GM12874 (cell line): ENCODE measurements around the gene CALR3.

Experiments used
- TF ChIP-seq, protein P1 (sequence below): IDR thresholded peaks from 2 replicates; pipeline ENCODE4 v1.5.1; 2011; ENCODE audit warnings: low read depth, mild to moderate bottlenecking, control low read depth, low read length, moderate library complexity; ENCODE audit not compliant: insufficient read depth

Gene CALR3

DNA sequence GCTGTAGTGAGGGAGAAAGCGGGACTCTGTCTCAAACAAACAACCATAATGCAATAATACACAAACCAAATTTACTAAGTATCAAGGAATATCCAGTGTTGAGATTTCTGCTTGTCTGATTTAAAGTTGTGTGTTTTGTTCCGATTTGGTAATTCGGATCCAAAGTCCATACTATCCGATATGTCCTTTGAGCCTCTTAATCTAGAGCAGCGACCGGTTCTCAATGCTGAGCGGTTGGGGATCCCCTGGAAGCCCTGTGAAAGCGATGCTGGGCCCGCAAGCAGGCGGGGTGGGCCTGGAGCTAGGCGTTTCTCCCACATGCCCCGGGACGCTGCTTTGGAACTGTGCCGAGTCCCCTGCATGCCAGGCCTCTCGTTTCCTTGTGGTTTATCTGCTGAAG lies 20.4 kb upstream of the CALR3 start:
- TF ChIP-seq, protein P1, sequence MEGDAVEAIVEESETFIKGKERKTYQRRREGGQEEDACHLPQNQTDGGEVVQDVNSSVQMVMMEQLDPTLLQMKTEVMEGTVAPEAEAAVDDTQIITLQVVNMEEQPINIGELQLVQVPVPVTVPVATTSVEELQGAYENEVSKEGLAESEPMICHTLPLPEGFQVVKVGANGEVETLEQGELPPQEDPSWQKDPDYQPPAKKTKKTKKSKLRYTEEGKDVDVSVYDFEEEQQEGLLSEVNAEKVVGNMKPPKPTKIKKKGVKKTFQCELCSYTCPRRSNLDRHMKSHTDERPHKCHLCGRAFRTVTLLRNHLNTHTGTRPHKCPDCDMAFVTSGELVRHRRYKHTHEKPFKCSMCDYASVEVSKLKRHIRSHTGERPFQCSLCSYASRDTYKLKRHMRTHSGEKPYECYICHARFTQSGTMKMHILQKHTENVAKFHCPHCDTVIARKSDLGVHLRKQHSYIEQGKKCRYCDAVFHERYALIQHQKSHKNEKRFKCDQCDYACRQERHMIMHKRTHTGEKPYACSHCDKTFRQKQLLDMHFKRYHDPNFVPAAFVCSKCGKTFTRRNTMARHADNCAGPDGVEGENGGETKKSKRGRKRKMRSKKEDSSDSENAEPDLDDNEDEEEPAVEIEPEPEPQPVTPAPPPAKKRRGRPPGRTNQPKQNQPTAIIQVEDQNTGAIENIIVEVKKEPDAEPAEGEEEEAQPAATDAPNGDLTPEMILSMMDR, result no peak

DNA sequence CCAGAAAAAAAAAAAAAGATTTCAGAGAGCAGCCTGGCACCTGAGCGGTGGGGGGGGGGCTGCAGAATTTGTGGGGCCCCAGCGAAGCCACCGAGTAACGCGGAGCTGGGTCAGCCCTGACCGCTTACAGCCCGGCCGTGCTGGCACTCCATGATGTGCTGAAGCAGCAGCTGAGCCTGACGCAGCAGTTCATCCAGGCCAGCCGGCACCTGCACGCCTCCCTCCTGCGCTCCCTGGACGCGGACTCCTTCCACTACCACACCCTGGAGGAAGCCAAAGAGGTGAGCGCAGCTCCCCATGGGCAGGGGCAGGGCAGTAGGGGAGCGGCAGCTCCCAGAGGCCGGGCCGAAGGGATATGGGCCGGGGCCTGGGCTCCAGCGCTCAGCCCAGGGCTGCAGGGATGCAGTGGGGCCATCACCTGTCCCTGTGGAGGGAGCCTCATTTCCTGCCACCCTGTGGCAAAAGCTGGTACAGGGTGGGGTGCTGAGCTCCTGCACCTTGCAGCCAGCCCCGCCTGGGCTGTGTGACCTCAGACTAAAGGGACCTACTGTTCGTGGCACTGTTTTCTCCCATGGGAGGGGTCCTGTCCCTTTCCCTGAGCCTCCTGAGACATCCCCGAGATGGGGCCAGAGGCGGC lies 18.5 kb upstream of the CALR3 start:
- TF ChIP-seq, protein P1, result no peak

DNA sequence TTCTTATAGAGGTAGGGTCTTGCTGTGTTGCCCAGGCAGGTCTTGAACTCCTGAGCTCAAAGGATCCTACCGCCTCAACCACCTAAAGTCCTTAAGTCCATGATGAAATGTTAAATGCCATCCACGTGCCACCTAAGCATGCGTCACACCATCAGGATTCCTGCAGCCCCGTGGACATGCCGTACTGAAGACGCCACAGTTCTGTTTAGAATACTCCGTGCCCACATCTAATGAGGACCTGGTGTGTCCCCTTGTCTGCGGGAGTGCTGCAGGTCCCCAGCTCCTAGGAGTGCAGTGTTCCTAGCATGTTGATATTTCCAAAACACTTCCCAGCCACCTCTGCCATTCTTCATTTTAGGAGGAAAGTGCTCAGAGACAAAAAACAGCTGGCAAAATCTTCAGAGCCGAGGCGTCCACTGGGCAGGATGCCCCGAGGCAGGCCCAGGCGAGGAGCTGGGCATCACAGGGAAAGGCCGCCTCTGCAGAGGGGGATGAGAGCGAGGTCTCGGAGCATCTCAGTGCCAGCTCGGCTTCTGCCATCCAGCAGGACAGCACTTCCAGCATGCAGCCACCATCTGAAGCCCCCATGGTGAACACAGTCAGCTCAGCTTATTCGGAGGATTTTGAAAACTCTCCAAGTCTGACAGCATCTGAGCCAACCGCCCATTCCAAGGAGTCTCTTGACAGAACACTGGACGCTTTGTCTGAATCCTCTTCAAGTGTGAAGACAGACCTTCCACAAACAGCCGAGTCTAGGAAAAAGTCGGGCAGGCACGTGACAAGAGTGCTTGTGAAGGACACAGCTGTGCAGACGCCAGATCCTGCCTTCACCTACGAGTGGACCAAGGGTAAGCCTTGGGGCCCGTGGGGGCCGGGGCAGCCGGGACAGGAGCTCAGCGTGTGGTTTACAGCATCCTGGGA lies 13.4 kb upstream of the CALR3 start:
- TF ChIP-seq, protein P1, result no peak

DNA sequence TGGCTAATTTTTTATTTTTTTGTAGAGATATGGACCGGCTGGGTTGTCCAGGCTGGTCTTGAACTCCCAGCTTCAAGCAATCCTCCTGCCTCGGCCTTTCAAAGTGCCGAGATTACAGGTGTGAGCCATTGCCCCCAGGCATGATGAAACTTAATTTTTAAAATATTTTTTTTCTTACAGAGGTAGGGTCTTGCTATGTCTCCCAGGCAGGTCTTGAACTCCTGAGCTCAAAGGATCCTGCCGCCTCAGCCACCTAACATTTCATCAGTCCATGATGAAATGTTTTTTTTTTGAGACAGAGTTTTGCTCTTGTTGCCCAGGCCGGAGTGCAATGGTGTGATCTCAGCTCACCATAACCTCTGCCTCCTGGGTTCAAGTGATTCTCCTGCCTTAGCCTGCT lies 12.6 kb upstream of the CALR3 start:
- TF ChIP-seq, protein P1, result no peak

DNA sequence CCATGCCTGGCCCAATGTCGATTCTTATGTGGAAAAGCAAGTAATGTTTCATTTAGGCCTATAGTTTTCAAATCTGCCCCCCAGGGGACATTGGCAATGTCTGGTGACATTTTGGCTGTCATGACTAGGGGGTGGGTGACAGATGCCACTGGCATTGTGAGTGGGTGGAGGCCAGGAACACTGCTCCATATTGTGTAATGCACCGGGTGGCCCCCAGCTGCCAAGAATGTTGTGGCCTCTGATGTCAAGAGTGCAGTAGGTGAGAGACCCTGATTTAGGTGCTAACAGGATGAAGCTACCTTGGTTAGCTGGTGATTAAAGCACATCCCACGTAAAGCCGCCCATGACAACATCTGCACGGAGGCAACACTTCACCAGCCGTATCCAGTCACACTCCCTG lies 11.0 kb upstream of the CALR3 start:
- TF ChIP-seq, protein P1, result no peak

DNA sequence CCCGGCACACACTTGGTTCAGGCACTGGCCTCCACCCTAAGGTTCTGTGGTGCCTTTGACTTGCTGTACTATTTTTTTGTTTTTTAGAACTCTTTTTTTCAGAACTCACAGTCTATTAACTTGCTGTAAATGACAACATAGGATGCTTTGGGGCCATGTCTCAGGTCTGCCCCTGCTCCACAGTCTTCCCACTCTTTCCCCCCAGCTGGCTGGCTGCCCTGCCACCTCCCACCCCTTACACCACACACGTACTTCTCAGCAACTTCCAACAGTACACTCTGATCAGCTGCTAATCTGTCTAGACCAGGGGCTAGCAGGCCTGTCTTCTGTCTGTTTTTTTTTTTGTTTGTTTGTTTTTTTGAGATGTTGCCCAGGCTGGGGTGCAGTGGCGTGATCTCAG lies 8.3 kb upstream of the CALR3 start:
- TF ChIP-seq, protein P1, result no peak

DNA sequence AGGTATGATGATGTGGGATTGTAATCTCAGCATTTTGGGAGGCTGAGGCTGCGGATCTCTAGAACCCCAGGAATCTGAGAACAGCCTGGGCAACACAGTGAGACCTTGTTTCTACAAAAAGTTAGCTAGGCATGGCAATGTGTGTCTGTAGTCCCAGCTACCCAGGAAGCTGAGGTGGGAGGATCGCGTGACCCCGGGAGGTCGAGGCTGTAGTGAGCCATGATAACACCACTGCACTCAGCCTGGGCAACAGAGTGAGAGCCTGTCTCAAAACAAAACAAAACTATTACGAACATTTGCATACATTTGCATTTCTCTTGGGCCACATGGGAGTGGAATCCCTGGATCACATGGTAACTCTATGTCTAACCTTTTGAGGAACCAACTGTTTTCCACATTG lies 1.9 kb upstream of the CALR3 start:
- TF ChIP-seq, protein P1, result no peak
